NCI-H128 (cell line): ENCODE measurements around the gene HGFAC.
"Not testable (repeated sequence)": the region's sequence is repeated elsewhere in the genome, so short reads cannot be mapped to it uniquely, and the experiment has no call there.

ENCODE experiments used
- DNase-seq: peaks from one replicate; lab custom pipeline; 2025; ENCODE audit not compliant: unreplicated experiment; lab: John Stamatoyannopoulos, UW

The HGFAC gene

DNA sequence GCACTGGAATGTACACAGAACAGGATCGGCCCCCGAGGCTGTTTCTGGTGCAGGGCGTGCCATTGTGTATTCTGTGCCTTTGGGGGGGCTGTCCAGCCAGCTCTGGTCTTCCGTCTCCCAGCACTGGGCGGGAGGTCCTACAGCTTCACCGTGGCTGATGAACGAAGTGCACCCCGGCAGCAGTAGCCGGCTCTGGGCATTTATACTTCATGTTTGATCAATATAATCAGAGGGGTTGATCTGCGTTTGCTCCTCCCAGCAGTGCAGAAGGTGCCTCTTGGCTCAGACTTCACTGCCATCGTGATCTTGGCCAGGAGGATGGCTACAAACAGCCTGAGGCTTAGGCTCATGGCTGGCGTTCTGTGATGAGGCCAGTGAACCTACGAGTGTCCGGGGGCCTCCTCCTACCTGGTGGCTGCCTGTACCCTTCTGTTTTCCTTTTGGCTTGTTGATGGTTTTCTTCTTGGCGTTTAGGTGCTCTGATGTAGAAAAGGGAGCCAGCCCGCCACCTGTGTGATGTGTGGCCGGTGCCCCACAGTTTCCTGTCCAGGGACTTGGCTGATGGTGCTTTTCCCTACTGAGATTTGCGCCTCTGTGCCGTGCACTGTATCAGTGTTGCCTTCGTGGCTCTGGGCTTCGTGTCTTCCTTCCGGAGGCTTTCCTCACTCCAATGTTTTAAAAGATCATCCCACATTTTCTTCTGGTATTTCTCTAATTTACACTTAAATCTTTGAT is 31.2 kb upstream of the HGFAC start:
- no peak for DNase-seq

- not testable (repeated sequence) for DNase-seq
These were observed 30.6 kb upstream of the HGFAC start for GRCh38 chr4:3411190-3411589.

GRCh38 chr4:3411676-3412075 is 30.1 kb upstream of the HGFAC start:
- DNase-seq: no peak

DNA sequence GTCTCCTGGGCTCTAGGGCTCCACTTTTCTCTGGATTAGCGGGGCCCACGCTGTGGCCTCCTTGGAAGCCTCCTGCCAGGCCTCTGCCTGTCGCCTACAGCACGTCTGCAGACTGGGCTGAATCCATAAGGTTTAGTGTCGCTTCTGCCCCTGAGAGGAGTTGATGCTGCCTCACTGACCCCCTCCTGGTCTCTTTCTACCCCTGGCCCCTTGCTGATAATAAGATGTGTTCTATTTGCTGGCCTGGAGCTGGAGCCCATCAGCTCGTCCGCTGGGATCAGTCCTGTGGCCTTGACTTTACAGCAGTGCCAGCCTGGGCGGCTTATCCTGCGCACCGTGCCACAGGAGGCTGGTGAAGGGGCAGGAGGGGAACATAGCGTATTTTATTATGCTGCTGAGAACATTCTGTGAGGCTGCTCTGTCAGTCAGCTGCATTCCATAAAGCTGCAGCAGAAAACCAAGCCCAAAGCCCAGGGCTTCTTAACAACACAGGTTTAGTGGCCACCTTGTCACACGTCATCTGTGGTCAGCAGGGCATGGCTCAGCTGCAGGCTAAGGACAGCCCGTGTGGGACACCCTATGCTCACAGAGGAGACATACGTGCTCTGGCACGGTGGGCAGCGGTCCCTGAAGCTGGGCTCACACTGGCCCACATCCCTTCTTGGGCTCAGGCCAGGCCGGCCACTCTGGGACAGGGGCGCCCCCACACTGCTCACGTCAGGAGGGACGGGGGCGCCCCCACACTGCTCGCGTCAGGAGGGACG is 29.3 kb upstream of the HGFAC start:
- no peak for DNase-seq

GRCh38 chr4:3413217-3413671 is 28.5 kb upstream of the HGFAC start:
- no peak for DNase-seq

DNA sequence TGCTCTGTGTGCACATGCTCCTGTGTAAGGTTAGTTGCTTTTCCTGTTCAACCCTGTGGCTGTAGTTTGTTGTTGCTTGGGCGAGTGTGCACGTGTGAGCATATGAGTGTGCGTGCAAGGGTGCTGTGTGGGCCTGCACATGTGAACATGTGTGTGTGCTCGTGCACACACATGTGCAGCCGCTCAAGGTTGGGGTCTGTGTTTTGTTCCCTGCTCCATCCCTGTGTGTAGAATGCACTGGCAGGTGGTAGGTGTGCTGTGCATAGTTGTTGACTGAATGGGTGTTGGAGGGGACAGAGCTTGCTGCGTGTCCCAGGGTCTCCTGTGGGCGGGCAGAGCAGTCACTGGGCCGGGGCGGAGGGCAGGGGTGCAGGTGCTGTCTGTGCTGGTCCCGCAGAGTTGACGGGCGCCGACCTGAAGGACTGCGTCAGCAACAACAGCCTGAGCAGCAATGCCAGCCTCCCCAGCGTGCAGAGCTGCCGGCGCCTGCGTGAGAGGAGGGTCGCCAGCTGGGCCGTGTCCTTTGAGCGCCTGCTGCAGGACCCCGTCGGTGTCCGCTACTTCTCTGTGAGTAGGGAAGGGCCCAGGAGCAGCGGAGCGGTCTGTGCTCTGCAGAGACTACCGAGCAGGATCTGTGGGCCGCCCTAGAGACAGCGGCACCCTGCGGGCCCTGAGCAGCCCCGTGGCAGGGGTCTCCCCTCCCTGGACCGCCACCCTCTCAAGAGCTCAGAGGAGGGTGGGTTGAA is 27.9 kb upstream of the HGFAC start:
- DNase-seq: no peak

DNA sequence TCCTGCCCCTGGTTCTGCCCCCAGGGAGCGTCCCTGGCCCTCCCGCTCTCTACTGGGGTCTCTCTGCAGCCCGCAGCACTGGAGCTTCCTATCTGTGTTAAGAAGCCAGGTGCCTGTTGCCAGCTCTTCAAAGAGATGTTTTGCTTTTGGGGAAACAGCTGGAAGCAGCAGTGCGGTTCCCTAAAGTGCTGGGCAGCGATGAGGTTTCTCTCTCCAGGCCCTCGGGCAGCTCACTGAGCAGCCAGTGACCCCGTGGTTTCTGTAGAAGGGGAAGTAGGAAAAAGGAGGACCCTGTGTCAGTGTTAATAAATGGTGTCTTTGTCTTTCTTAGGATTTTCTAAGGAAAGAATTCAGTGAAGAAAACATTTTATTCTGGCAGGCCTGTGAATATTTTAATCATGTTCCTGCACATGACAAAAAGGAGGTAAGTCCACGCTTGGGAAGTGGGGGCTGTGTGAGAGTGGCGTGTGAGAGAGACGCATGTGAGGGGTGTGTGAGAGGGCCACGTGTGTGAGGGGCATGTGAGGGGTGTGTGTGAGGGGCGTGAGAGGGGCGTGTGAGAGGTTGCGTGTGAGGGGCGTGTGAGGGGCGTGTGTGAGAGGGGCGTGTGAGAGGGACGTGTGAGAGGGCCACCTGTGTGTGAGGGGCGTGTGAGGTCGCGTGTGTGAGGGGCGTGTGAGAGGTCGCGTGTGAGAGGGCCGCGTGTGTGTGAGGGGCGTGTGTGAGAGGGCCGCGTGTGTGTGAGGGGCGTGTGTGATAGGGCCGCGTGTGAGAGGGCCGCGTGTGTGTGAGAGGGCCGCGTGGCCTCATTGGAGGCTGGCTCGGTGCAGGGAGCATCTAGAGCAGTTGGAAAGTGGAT is 27.1 kb upstream of the HGFAC start:
- no peak for DNase-seq

GRCh38 chr4:3415471-3416141 is 26.2 kb upstream of the HGFAC start:
- DNase-seq: no peak

- DNase-seq: no peak
These were observed 25.5 kb upstream of the HGFAC start for GRCh38 chr4:3416270-3416669.

DNA sequence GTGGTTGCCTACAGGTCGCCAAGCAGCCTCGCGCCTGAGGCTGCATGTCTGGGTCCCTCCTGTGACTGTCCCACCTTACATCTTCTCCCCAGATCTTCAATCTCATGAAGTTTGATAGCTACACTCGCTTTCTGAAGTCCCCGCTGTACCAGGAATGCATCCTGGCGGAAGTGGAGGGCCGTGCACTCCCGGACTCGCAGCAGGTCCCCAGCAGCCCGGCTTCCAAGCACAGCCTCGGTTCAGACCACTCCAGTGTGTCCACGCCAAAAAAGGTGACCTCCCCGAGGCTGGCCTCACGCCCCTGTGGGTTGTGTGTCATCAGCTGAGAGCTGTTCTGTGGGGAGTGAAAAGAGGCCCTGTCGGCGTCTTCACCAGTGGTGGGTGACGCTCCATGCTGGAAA is 24.9 kb upstream of the HGFAC start:
- no peak for DNase-seq

DNA sequence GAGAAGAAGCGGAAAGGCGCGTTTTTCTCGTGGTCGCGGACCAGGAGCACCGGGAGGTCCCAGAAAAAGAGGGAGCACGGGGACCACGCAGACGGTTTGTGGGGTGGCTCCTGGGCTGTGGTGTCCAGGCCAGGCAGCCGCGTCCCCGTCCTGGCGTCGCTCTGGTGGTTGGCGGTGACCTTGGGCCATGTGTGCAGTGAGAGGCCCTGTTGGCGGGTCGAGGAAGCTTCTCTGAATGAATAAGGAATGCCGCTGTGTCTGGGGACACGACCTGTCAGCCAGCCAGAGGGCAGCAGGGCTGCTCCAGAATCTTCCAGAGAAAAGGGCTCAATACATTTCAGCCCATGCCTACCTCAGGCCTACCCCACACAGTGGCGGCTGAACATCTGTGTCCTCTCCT is 24.3 kb upstream of the HGFAC start:
- no peak for DNase-seq

- no peak for DNase-seq
These were observed 23.6 kb upstream of the HGFAC start for GRCh38 chr4:3418029-3418762.

DNA sequence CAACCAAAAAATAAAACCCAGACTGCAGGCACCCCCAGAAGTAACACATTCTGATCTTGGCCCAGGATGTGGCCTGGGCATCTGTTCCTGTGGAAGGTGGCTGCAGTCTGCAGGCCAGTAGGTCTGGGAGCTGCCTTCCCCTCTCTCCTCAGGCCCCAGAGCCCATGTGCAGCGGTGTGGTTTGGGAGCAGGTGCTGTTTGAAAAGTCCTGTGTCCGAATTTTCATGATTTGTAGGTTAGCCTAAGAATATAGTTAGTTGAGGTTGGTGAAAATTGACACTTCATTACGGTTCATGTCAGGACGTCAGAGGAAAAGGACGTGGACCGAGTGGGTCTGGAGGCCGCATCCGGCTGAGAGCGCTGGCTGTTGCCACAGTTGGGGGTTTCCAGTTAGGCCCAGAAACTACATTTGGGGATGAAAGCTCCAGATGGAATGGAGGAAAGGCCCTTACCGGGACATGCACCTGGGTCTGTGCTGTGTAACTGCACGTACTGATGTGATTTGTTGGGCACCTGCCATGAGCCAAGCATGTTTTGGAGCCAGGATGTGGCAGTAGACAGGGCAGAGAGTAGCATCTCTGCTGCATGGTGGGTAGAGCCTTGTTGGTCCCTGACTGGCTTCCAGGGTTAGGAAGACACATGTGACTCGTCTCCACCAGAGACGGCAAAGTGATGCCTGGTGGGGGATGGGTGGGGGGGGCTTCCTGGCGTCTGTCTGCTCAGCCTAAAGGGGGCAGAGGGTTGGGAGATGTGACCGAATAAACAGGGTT is 21.7 kb upstream of the HGFAC start:
- no peak for DNase-seq

- no peak for DNase-seq
These were observed 21.2 kb upstream of the HGFAC start for GRCh38 chr4:3420606-3420955.

- no peak for DNase-seq
These were observed 20.8 kb upstream of the HGFAC start for GRCh38 chr4:3420956-3421355.

- no peak for DNase-seq
These were observed 20.3 kb upstream of the HGFAC start for GRCh38 chr4:3421470-3421869.

DNA sequence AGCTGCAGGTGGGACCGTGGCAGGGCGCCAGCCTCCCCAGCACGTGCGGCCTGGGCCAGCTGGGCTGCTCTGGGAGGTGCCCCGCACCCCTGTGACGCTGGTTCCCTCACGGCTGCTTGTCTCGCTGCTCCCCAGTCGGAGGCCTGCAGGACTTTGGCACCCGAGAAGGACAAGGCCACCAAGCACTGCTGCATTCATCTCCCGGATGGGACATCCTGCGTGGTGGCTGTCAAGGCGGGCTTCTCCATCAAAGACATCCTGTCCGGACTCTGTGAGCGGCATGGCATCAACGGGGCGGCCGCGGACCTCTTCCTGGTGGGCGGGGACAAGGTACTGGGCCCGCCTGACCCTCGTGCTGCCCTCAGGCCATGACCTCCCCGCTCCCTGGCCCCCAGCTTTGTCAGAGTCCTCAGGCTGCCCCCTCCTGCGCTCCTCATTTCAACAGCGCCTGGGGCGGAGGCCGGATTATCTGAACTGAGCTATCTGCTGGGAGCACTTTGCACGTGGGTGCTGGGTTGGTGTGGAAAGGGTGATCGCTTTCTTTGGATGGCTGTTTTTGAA is 19.4 kb upstream of the HGFAC start:
- no peak for DNase-seq

DNA sequence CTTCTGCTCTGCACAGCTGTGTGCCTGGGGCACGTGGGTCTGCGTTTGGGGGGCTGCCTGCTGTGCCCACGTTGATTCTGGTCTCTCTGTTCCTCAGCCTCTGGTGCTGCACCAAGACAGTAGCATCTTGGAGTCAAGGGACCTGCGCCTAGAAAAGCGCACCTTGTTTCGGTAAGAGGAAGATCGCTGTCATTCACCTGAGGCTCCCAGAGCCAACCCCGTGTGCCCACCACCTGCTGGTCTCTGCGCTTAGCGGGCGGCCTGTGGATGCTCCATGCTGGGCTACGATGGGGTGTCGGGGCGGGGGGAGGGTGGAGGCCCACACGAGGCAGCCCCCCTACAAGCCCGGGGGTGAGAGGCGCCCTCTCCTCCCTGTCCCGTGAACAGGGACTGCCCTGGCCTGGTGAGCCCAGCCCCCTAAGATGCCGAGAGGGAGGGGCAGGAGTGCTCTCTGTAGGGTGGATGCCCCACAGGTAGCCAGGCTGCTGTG is 18.9 kb upstream of the HGFAC start:
- no peak for DNase-seq

- no peak for DNase-seq
These were observed 18.4 kb upstream of the HGFAC start for GRCh38 chr4:3423406-3423805.
